ENCODE data around the gene GRIK5. TPM values are rescaled to one million over a fixed set of nuclear protein-coding genes. Genes with fewer than 3 reads are reported as not detected.

The GRIK5 gene
- total RNA-seq, 4 donors from 2014 or later: 0.22 to 0.33 TPM; not detected in 2

GRCh38 chr19:42093926-42094325 lies 23.9 kb upstream of the GRIK5 start:
- no peak for TF ChIP-seq CTCF (IDR thresholded peaks at IDR 0.05; ENCODE audit: low read depth)

GRCh38 chr19:42093505-42093904 lies 23.5 kb upstream of the GRIK5 start:
- TF ChIP-seq CTCF (IDR thresholded peaks at IDR 0.05; ENCODE audit: low read depth): no peak

GRCh38 chr19:42092350-42092749 lies 22.3 kb upstream of the GRIK5 start:
- no peak for TF ChIP-seq CTCF (IDR thresholded peaks at IDR 0.05; ENCODE audit: low read depth)

- TF ChIP-seq CTCF (IDR thresholded peaks at IDR 0.05; ENCODE audit: low read depth): no peak
Measured at GRCh38 chr19:42091742-42092141, 21.7 kb upstream of the GRIK5 start.

- no peak for TF ChIP-seq CTCF (IDR thresholded peaks at IDR 0.05; ENCODE audit: low read depth)
Measured at GRCh38 chr19:42091300-42091699, 21.3 kb upstream of the GRIK5 start.

- no peak for TF ChIP-seq CTCF (IDR thresholded peaks at IDR 0.05; ENCODE audit: low read depth)
Measured at GRCh38 chr19:42090672-42091071, 20.7 kb upstream of the GRIK5 start.

GRCh38 chr19:42089772-42090171 lies 19.8 kb upstream of the GRIK5 start:
- no peak for TF ChIP-seq CTCF (IDR thresholded peaks at IDR 0.05; ENCODE audit: low read depth)
